NB4 (cell line): ENCODE measurements around the gene RSPH6A.

Source experiments
- DNase-seq: peaks from one replicate; pipeline ENCODE4 v3.0.0; 2010; ENCODE audit warnings: low read depth
- H3K4me3 ChIP-seq: one replicate; pipeline ENCODE4 v1.5.1; 2011; ENCODE audit warnings: mild to moderate bottlenecking, low read depth, low read length, moderate library complexity
- CTCF ChIP-seq: IDR thresholded peaks from one replicate; pipeline ENCODE4 v1.5.1; 2012; ENCODE audit warnings: low read depth, low read length
- MAX ChIP-seq: IDR thresholded peaks from 2 replicates; pipeline ENCODE4 v1.6.1; 2011; ENCODE audit warnings: low read depth, low read length
- MYC ChIP-seq: IDR thresholded peaks from 2 replicates; pipeline ENCODE4 v1.6.1; 2011; ENCODE audit warnings: low read depth, low read length
- POLR2A ChIP-seq: IDR thresholded peaks from 2 replicates; pipeline ENCODE4 v1.6.1; 2011; ENCODE audit warnings: mild to moderate bottlenecking; ENCODE audit not compliant: insufficient read length; ENCODE audit errors: extremely low read depth

RSPH6A gene

GRCh38 chr19:45777395-45777961, 37.6 kb downstream of the RSPH6A start:
- DNase-seq = no peak
- H3K4me3 ChIP-seq = no peak overlapping the region
- no peak for TF ChIP-seq POLR2A
- TF ChIP-seq MAX = no peak
- no peak for TF ChIP-seq CTCF
- TF ChIP-seq MYC = no peak

GRCh38 chr19:45774765-45775164, 40.3 kb downstream of the RSPH6A start:
- TF ChIP-seq MAX (no peak), POLR2A (no peak), MYC (no peak), CTCF (no peak)
- H3K4me3 ChIP-seq = no peak overlapping the region
- no peak for DNase-seq

GRCh38 chr19:45773384-45773783, 41.7 kb downstream of the RSPH6A start:
- no peak for DNase-seq
- no peak overlapping the region for H3K4me3 ChIP-seq
- no peak for TF ChIP-seq MYC
- no peak; the same call in 1 of the 2 replicates for TF ChIP-seq MAX
- no peak for TF ChIP-seq CTCF
- no peak for TF ChIP-seq POLR2A

- TF ChIP-seq CTCF (no peak), MYC (no peak), MAX (no peak), POLR2A (no peak)
- H3K4me3 ChIP-seq = no peak overlapping the region
- no peak for DNase-seq
These were observed 42.2 kb downstream of the RSPH6A start for GRCh38 chr19:45772912-45773311.

GRCh38 chr19:45772130-45772840, 42.8 kb downstream of the RSPH6A start:
- DNase-seq = peak; percentile 46
- no peak overlapping the region for H3K4me3 ChIP-seq
- TF ChIP-seq MAX (no peak), MYC (no peak), CTCF (no peak), POLR2A (no peak)
